Glomerular visceral epithelial cell (primary cell): ENCODE results near the gene IL13RA1.
"Not testable (repeated sequence)": the region's sequence is repeated elsewhere in the genome, so short reads cannot be mapped to it uniquely, and the experiment has no call there.

Experiments
- DNase-seq: peaks from one replicate; pipeline ENCODE4 v3.0.0-alpha.2; 2016; ENCODE audit errors: extremely low spot score

The IL13RA1 gene

GRCh38 chrX:118780509-118780908 lies 53.1 kb downstream of the IL13RA1 start:
- no peak for DNase-seq

DNA sequence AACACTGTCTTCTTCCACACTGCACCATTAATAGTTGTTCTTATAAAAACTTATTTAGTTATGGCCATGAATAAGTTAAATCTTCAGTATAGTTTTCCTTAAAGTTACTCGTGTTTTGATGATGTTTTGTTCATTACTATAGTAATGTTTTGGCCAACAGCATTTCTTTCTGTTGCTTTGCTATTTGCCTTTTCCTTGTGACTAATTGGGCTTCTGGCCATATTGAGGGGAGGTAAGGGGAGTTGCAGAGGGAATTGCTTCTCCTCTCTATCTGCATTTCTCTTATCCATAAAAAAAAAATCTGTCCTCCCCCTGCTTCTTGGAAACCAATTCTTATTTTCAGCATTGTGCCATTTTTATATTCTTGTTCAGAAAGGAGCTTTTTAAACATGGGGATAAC lies 53.5 kb downstream of the IL13RA1 start:
- no peak for DNase-seq

GRCh38 chrX:118795528-118796280 lies 68.3 kb downstream of the IL13RA1 start:
- DNase-seq, result no peak

DNA sequence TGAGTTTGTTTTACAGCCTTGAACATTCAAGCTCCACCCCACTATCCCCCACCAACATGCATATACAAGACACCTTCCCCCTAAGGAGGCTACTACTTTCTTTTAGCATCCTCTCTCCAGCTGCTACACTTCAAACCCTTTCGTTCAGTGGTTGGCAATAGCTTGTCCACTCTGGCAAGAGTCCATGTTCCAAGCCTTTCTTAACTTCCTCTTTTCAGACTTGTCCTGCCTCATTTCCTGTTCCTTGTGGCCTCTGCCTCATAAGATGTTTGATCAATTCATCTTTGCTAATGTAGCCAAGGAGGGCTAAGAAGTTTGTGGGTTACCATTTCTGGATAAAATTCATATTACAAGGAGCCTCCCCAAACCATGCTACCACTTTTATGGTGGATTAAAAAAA lies 75.5 kb downstream of the IL13RA1 start:
- no peak for DNase-seq

DNA sequence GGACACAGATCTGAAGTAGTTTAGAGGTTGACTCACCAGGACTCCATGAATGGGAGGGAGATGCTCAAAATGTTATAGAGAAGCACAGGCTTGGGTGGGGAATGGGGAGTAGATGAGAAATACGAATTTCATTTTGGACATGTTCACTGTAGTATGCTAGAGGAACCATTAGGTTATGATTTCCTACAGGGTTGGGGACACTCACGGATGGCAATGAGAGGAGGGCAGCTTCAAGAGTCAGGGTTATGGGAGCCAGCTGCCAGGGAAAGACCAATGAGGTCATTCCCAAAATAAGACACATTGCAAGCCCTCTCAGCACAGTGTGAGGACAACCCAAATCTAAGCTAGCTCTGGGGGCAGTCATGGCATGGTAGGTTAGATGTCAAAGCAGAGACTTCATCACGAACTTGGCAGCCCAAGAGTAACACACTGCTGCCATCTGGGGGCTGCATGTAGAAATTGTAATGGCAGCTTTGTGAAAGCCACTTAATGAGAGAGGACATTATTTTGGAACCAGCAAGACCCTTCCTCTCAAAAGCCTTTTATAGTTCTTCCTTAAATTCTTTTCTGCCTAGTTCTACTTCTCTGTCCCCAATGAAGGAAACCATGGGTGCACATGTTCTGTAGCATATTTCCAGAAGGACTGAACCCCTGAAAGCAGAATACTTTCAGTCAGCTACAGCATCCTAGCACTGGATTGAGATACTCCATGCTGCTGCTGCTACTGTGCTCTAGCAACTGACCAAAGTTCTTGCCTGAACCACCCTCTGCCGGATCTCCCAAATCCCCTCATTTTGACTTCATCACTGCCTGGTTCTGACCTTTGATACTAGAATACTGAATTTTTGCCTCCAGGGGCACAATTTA lies 80.0 kb downstream of the IL13RA1 start:
- peak; percentile 44 for DNase-seq

DNA sequence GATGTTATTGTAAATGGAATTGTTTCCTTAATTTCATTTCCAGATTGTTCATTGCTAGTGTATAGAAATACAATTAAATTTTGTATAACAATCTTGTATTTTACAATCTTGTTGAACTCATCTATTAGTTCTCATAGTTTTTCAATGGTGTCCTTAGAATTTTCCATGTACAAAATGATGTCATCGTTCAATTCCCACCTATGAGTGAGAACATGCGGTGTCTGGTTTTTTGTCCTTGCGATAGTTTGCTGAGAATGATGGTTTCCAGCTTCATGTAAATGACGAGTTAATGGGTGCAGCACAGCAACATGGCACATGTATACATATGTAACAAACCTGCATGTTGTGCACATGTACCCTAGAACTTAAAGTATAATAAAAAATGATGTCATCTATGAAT lies 89.9 kb downstream of the IL13RA1 start:
- not testable (repeated sequence) for DNase-seq

GRCh38 chrX:118823263-118824172 lies 96.1 kb downstream of the IL13RA1 start, which contains the start of gene ZCCHC12:
Gene ZCCHC12 (plus strand): TSS chrX:118823824. CDS start chrX:118825245, 1,421 bp downstream.
- DNase-seq, result peak; percentile 38

DNA sequence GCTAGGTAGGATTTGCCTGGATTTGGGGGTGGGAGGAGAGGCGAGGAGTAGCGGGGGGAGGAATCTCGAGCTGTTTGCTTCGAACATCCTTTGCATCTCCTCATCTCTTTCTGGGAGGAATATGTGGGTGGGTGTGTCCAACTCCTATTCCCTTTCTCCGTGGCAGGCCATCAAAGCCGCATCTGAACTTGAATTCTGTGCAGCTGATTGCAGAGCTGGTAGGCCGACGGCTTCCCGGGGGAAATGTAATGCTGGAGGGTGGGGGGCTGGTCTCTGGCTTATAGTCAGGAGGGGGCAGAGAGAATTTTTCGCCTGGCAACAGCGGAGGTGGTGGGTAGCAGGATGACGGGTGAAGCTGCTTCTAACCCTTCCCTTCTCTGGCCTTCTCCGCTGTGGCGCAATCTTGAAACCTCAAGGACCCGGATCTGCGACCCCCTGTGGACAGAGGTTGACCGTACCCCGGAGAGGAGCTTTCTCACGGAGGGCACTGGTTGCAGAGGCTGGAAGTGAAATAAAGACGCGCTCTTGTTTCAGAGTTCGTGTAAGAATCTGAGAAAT lies 96.8 kb downstream of the IL13RA1 start:
- no peak for DNase-seq

GRCh38 chrX:118825227-118825626 lies 97.8 kb downstream of the IL13RA1 start:
- no peak for DNase-seq

GRCh38 chrX:118839334-118839958 lies 112.0 kb downstream of the IL13RA1 start:
- peak; percentile 45 for DNase-seq
